Transverse colon (tissue), 4 donors: ENCODE data around the gene ORC3. TPM values are rescaled to one million over a fixed set of nuclear protein-coding genes. Genes with fewer than 3 reads are reported as not detected.

Experiments used
- DNase-seq: peaks from one replicate; pipeline ENCODE4 v3.0.0-alpha.2; 2019
- H3K27ac ChIP-seq, 4 donors: fragments of 200-600 bp; sonication (generic); 2 replicates each; pipeline ENCODE4 v1.5.1; 2016 to 2018; ENCODE audit warnings: inconsistent platforms in 4 of 4
- H3K27me3 ChIP-seq: fragments of 200-600 bp; sonication (generic); 2 replicates; pipeline ENCODE4 v1.5.1; 2017; ENCODE audit warnings: inconsistent platforms
- H3K36me3 ChIP-seq, 4 donors: fragments of 200-600 bp; sonication (generic); 2 replicates each; pipeline ENCODE4 v1.5.1; 2017 to 2019; ENCODE audit warnings: inconsistent platforms in 4 of 4
- H3K4me1 ChIP-seq, 4 donors: fragments of 200-600 bp; sonication (generic); 2 replicates each; pipeline ENCODE4 v1.5.1; 2017 to 2020; ENCODE audit warnings: inconsistent platforms in 4 of 4
- H3K4me3 ChIP-seq, 4 donors: fragments of 200-600 bp; sonication (generic); 1 replicate in 1 of 4; 2 replicates in 3 of 4; pipeline versions ENCODE4 v1.5.1 to v1.6.1; 2017 to 2019; ENCODE audit warnings: inconsistent platforms in 4 of 4
- H3K9me3 ChIP-seq, 2 donors: fragments of 200-600 bp; sonication (generic); 2 replicates each; pipeline ENCODE4 v1.5.1; 2017 to 2019; ENCODE audit warnings: inconsistent platforms in 2 of 2
- EP300 ChIP-seq: sonication (generic); formaldehyde crosslinking; IDR thresholded peaks from one replicate; pipeline ENCODE4 v1.6.1; 2017; ENCODE audit warnings: antibody characterized with exemption, low read depth
- POLR2A ChIP-seq: fragments of 450-650 bp; IDR thresholded peaks from one replicate; pipeline ENCODE4 v1.6.1; 2016; ENCODE audit warnings: antibody characterized with exemption, mild to moderate bottlenecking, moderate library complexity
- POLR2AphosphoS5 ChIP-seq, 3 donors: sonication (generic); formaldehyde crosslinking; IDR thresholded peaks; one replicate each; pipeline ENCODE4 v1.6.1; 2016; ENCODE audit warnings: antibody characterized with exemption in 3 of 3
- WGBS, 2 donors: methylation state at CpG; one replicate each; pipeline ENCODE4 v1.1.5; 2018; ENCODE audit warnings: low coverage in 1 of 2; 5-methylcytosine and 5-hydroxymethylcytosine counted together
- in situ Hi-C, 4 donors: fragments of 200-750 bp; cut with MboI; loops; one replicate each; pipeline versions ENCODE4 v1.15.0 to v1.15.1; 2017; ENCODE audit warnings: low sequenced_read_pairs in 3 of 4, low pct_ligation_motif_present in 1 of 4, low pct_unique_long_range_greater_than_20kb in 1 of 4
- intact Hi-C: fragments of 100-400 bp; cut with DNase I; formaldehyde crosslinking; loops from one replicate; pipeline ENCODE4 v1.15.1; 2023; ENCODE audit warnings: low total_unique reads
- total RNA-seq, 4 donors: library from RNA; depleted of rRNA; stranded (reverse); fragments of >200 nt; gene quantifications; one replicate each; pipeline ENCODE4 v1.1.0, GENCODE V29; 2016
- TF ChIP-seq, protein P1 (sequence below), 5 experiments: fragments of 200-600 bp in 3 of 5; fragments of 450-650 bp in 2 of 5; sonication (generic) in 3 of 5; IDR thresholded peaks; 1 replicate in 2 of 5; 2 replicates in 3 of 5; pipeline ENCODE4 v1.5.1; 2016 to 2017; ENCODE audit warnings: antibody characterized with exemption in 5 of 5, inconsistent platforms in 3 of 5, mild to moderate bottlenecking in 2 of 5, moderate library complexity in 1 of 5

Gene ORC3
- total RNA-seq, 4 donors from 2014 or later: 2.2 to 18.4 (median 17.8) TPM

DNA sequence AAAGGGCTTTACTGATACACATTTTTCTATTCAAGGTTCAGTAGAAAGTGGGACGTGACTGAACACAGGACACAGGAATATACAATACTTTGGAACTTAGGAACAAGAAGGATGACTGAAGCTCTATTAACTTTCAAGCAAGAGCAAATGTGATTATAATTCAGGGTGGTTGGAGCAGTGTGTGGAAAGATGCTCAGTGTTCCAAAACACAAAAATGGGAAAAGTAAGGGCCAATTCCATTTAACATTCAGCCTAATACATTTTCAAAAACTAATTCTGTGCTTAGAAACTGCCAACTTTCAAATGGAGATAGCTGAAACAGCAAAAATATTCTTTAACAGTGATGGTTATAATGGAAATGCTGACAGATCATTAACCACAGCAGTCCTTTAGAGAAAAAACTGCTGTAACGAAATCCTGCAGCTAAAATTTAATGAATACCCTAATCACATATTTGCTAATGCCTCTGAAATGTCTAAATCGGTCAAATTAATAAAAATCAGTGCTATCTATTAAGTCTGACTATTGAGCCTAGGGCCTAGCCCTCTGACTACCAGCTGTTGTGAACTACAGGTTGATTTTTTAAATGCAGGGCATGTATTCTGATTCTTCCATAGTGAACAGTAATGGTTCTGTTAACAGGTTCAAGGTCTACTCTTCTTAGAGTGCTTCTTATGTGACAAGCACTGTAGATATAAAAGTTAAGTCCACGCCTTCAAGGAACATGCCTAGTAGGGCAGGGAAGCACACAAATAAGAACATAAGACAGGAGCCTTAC, 46.0 kb upstream of the ORC3 start:
- 93 to 95% methylated on average over 4 of the region's 4 CpGs for WGBS, 2 donors
- H3K36me3 ChIP-seq: peaks cover 0 to 47% (median 20%) of the 10 kb centered on the region in 4 donors
- no peaks in the 10 kb centered on the region for H3K9me3 ChIP-seq
- no peak overlapping the region for H3K27ac ChIP-seq
- TF ChIP-seq POLR2A: no peak
- no peak for TF ChIP-seq EP300
- TF ChIP-seq, protein P1, sequence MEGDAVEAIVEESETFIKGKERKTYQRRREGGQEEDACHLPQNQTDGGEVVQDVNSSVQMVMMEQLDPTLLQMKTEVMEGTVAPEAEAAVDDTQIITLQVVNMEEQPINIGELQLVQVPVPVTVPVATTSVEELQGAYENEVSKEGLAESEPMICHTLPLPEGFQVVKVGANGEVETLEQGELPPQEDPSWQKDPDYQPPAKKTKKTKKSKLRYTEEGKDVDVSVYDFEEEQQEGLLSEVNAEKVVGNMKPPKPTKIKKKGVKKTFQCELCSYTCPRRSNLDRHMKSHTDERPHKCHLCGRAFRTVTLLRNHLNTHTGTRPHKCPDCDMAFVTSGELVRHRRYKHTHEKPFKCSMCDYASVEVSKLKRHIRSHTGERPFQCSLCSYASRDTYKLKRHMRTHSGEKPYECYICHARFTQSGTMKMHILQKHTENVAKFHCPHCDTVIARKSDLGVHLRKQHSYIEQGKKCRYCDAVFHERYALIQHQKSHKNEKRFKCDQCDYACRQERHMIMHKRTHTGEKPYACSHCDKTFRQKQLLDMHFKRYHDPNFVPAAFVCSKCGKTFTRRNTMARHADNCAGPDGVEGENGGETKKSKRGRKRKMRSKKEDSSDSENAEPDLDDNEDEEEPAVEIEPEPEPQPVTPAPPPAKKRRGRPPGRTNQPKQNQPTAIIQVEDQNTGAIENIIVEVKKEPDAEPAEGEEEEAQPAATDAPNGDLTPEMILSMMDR (IDR thresholded peaks at IDR 0.05): no peak
- TF ChIP-seq POLR2AphosphoS5 (IDR thresholded peaks at IDR 0.05): no peak
- DNase-seq: no peak
- H3K27me3 ChIP-seq: no peaks in the 10 kb centered on the region
- intact Hi-C loops: no loop called here
- no peak overlapping the region for H3K4me3 ChIP-seq
- in situ Hi-C loops: no loop called here
- no peaks in the 10 kb centered on the region for H3K4me1 ChIP-seq

- no peak overlapping the region for H3K4me3 ChIP-seq
- H3K4me1 ChIP-seq: no peaks in the 10 kb centered on the region
- H3K36me3 ChIP-seq: peaks cover 0 to 51% (median 21%) of the 10 kb centered on the region in 4 donors
- 60 to 70% methylated on average over 1 of the region's 1 CpG for WGBS, 2 donors
- in situ Hi-C loops (no loop called here), intact Hi-C loops (no loop called here)
- no peaks in the 10 kb centered on the region for H3K9me3 ChIP-seq
- TF ChIP-seq EP300 (no peak), POLR2AphosphoS5 (IDR thresholded peaks at IDR 0.05) (no peak), POLR2A (no peak)
- TF ChIP-seq, protein P1 (IDR thresholded peaks at IDR 0.05): no peak
- H3K27me3 ChIP-seq: no peaks in the 10 kb centered on the region
- no peak overlapping the region for H3K27ac ChIP-seq
- no peak for DNase-seq
Observed at GRCh38 chr6:87544474-87544735, 45.5 kb upstream of the ORC3 start.

- in situ Hi-C loops (no loop called here), intact Hi-C loops (no loop called here)
- TF ChIP-seq, protein P1 (IDR thresholded peaks at IDR 0.05): no peak
- 87 to 100% methylated on average over 1 to 2 of the region's 2 CpGs for WGBS, 2 donors
- no peaks in the 10 kb centered on the region for H3K27me3 ChIP-seq
- no peak overlapping the region for H3K27ac ChIP-seq
- no peaks in the 10 kb centered on the region for H3K9me3 ChIP-seq
- H3K4me1 ChIP-seq: no peaks in the 10 kb centered on the region
- no peak for DNase-seq
- no peak overlapping the region for H3K4me3 ChIP-seq
- peaks cover 0 to 41% (median 14%) of the 10 kb centered on the region in 4 donors for H3K36me3 ChIP-seq
Observed at GRCh38 chr6:87551799-87552198, 38.1 kb upstream of the ORC3 start.

- peaks cover 0 to 30% (median 8%) of the 10 kb centered on the region in 4 donors for H3K36me3 ChIP-seq
- no peaks in the 10 kb centered on the region for H3K9me3 ChIP-seq
- 93% methylated on average over 3 to 4 of the region's 4 CpGs for WGBS, 2 donors
- intact Hi-C loops: no loop called here
- no peak overlapping the region for H3K4me3 ChIP-seq
- TF ChIP-seq, protein P1 (IDR thresholded peaks at IDR 0.05): no peak
- TF ChIP-seq EP300: no peak
- TF ChIP-seq POLR2AphosphoS5 (IDR thresholded peaks at IDR 0.05): no peak
- no peak for TF ChIP-seq POLR2A
- DNase-seq: no peak
- no peak overlapping the region for H3K27ac ChIP-seq
- H3K4me1 ChIP-seq: no peaks in the 10 kb centered on the region
- H3K27me3 ChIP-seq: no peaks in the 10 kb centered on the region
- in situ Hi-C loops: no loop called here
Observed at GRCh38 chr6:87553159-87553765, 36.7 kb upstream of the ORC3 start.
